HepG2 (cell line): ENCODE results near the gene NOTUM. TPM values are rescaled to one million over a fixed set of nuclear protein-coding genes. Genes with fewer than 3 reads are reported as not detected.
A peak's percentile ranks its signal among the peaks of the same experiment; 100 is the strongest.

Experiments used
- ATAD3A ChIP-seq: sonication (generic); formaldehyde crosslinking; IDR thresholded peaks from 2 replicates; pipeline ENCODE4 v1.4.0; 2020; ENCODE audit warnings: missing genetic modification reagents
- ATF4 ChIP-seq, 2 experiments: fragments of 450-650 bp in 1 of 2; sonication (generic) in 1 of 2; formaldehyde crosslinking; IDR thresholded peaks; 2 replicates each; pipeline versions ENCODE4 v1.5.0 to v1.8.0; 2020 to 2022; ENCODE audit warnings: mild to moderate bottlenecking in 1 of 2, missing genetic modification reagents in 1 of 2
- BRF2 ChIP-seq: sonication (generic); formaldehyde crosslinking; IDR thresholded peaks from 2 replicates; pipeline ENCODE4 v1.8.1; 2022; ENCODE audit warnings: mild to moderate bottlenecking, missing genetic modification reagents
- CBFB ChIP-seq: sonication (generic); formaldehyde crosslinking; IDR thresholded peaks from 2 replicates; pipeline ENCODE4 v1.4.0; 2020; ENCODE audit warnings: missing genetic modification reagents
- E2F2 ChIP-seq: sonication (generic); formaldehyde crosslinking; IDR thresholded peaks from 2 replicates; pipeline ENCODE4 v1.4.0; 2020; ENCODE audit warnings: missing genetic modification reagents, borderline replicate concordance
- FOXC1 ChIP-seq: sonication (generic); formaldehyde crosslinking; IDR thresholded peaks from 2 replicates; pipeline ENCODE4 v1.8.0; 2022; ENCODE audit warnings: mild to moderate bottlenecking, missing genetic modification reagents, borderline replicate concordance
- GATAD1 ChIP-seq: IDR thresholded peaks from 2 replicates; pipeline ENCODE4 v1.6.1; 2016; ENCODE audit warnings: missing genetic modification reagents, missing compliant biosample characterization
- HMGXB4 ChIP-seq, 2 experiments: sonication (generic) in 1 of 2; formaldehyde crosslinking in 1 of 2; IDR thresholded peaks; 2 replicates each; pipeline versions ENCODE4 v1.4.0 to v1.6.1; 2018 to 2020; ENCODE audit warnings: missing genetic modification reagents in 2 of 2, borderline replicate concordance in 1 of 2, low read depth in 1 of 2, mild to moderate bottlenecking in 1 of 2, missing biosample characterization in 1 of 2
- JUNB ChIP-seq: sonication (generic); formaldehyde crosslinking; IDR thresholded peaks from 2 replicates; pipeline ENCODE4 v1.8.0; 2022; ENCODE audit warnings: missing genetic modification reagents, mild to moderate bottlenecking, borderline replicate concordance
- MEF2D ChIP-seq: sonication (generic); formaldehyde crosslinking; IDR thresholded peaks from 2 replicates; pipeline ENCODE4 v1.5.1; 2020; ENCODE audit warnings: mild to moderate bottlenecking, missing genetic modification reagents
- MTF1 ChIP-seq: sonication (generic); formaldehyde crosslinking; IDR thresholded peaks from 2 replicates; pipeline ENCODE4 v1.5.0; 2020; ENCODE audit warnings: missing genetic modification reagents
- NR2C2 ChIP-seq: sonication (generic); formaldehyde crosslinking; IDR thresholded peaks from 2 replicates; pipeline ENCODE4 v1.4.0; 2020; ENCODE audit warnings: missing genetic modification reagents, mild to moderate bottlenecking, moderate library complexity, borderline replicate concordance
- PBX3 ChIP-seq: sonication (generic); formaldehyde crosslinking; IDR thresholded peaks from 2 replicates; pipeline ENCODE4 v1.8.1; 2023; ENCODE audit warnings: missing genetic modification reagents, inconsistent platforms, borderline replicate concordance
- PLRG1 ChIP-seq: fragments of 450-650 bp; conservative IDR thresholded peaks from 2 replicates; pipeline ENCODE4 v1.6.1; 2016
- RNF2 ChIP-seq: fragments of 450-650 bp; conservative IDR thresholded peaks from 2 replicates; pipeline ENCODE4 v1.6.1; 2016; ENCODE audit warnings: low read depth
- SMARCC2 ChIP-seq: fragments of 450-650 bp; IDR thresholded peaks from 2 replicates; pipeline ENCODE4 v1.6.1; 2017; ENCODE audit warnings: antibody characterized with exemption, mild to moderate bottlenecking
- TBP ChIP-seq: sonication (generic); formaldehyde crosslinking; IDR thresholded peaks from 2 replicates; pipeline ENCODE4 v1.5.0; 2020; ENCODE audit warnings: missing genetic modification reagents
- ZBTB20 ChIP-seq: sonication (generic); formaldehyde crosslinking; IDR thresholded peaks from 2 replicates; pipeline ENCODE4 v1.8.1; 2023; ENCODE audit warnings: missing genetic modification reagents, low read depth, mild to moderate bottlenecking, borderline replicate concordance
- ZBTB3 ChIP-seq: sonication (generic); formaldehyde crosslinking; IDR thresholded peaks from 2 replicates; pipeline ENCODE4 v1.4.0; 2020; ENCODE audit warnings: low read depth, mild to moderate bottlenecking, moderate library complexity, missing genetic modification reagents, borderline replicate concordance
- ZNF607 ChIP-seq: sonication (generic); formaldehyde crosslinking; IDR thresholded peaks from 2 replicates; pipeline ENCODE4 v1.5.1; 2020; ENCODE audit warnings: missing genetic modification reagents, mild to moderate bottlenecking, borderline replicate concordance
- ZNF670 ChIP-seq: sonication (generic); formaldehyde crosslinking; IDR thresholded peaks from 2 replicates; pipeline ENCODE4 v1.8.0; 2022; ENCODE audit warnings: mild to moderate bottlenecking, missing genetic modification reagents, borderline replicate concordance
- ZNF780A ChIP-seq: sonication (generic); formaldehyde crosslinking; IDR thresholded peaks from 2 replicates; pipeline ENCODE4 v1.8.0; 2022; ENCODE audit warnings: mild to moderate bottlenecking, missing genetic modification reagents, moderate library complexity
- polyA plus RNA-seq, 8 experiments: library from polyadenylated mRNA; depleted of rRNA in 3 of 8; stranded (reverse) in 7 of 8; unstranded in 1 of 8; fragments of >200 nt; fragmentation: Illumina TruSeq in 4 of 8; extraction: Trizol in 4 of 8; gene quantifications; 2 replicates each; pipeline versions ENCODE4 v1.2.1 to v1.2.3, GENCODE V29; 2011 to 2016; ENCODE audit warnings: low read depth in 4 of 8, missing spikeins in 1 of 8, mixed read lengths in 1 of 8; ENCODE audit not compliant: insufficient read depth in 1 of 8
- total RNA-seq, 5 experiments: library from RNA; depleted of rRNA; stranded (reverse); fragments of >200 nt; fragmentation: Illumina TruSeq; extraction: Trizol; gene quantifications; 2 replicates each; pipeline ENCODE4 v1.2.3, GENCODE V29; 2016; ENCODE audit warnings: low read depth in 1 of 5

Gene NOTUM
- total and polyA plus RNA-seq, 2 of the 13 experiments (the other 11 are each of a cell fraction or from before 2014, with no cell fraction given): 150 to 160 TPM

- peak; percentile 40; the same call in 1 of the 2 replicates for TF ChIP-seq E2F2
- TF ChIP-seq CBFB (CRISPR knock-in tag): 0 out of 2 replicates have a peak, but pooled peaks have one; percentile 2
- TF ChIP-seq HMGXB4 (CRISPR knock-in tag; IDR thresholded peaks at IDR 0.05; ENCODE audit: borderline replicate concordance in 1 of 2, low read depth in 1 of 2): peak in 1 of 2 experiments; percentile 45; a peak in 2 of 4 replicates
- no peak for TF ChIP-seq ZBTB3
- TF ChIP-seq BRF2 (CRISPR knock-in tag): peak; percentile 82; the same call in 1 of the 2 replicates
- TF ChIP-seq ZBTB20: peak; percentile 71; the same call in 1 of the 2 replicates
- no peak for TF ChIP-seq FOXC1 (CRISPR knock-in tag)
- peak in 1 of 2 experiments; percentile 46; a peak in 1 of 4 replicates for TF ChIP-seq ATF4 (CRISPR knock-in tag; IDR thresholded peaks at IDR 0.05)
- TF ChIP-seq ZNF780A (CRISPR knock-in tag): no peak
- TF ChIP-seq ZNF670 (CRISPR knock-in tag): 0 out of 2 replicates have a peak, but pooled peaks have one; percentile 26
- no peak for TF ChIP-seq ATAD3A (CRISPR knock-in tag)
- TF ChIP-seq TBP (CRISPR knock-in tag): no peak
- TF ChIP-seq JUNB (CRISPR knock-in tag): no peak
- peak; percentile 74; the same call in 1 of the 2 replicates for TF ChIP-seq ZNF607
- TF ChIP-seq MEF2D (CRISPR knock-in tag): peak; percentile 80
- TF ChIP-seq RNF2: no peak; the same call in 1 of the 2 replicates
- no peak for TF ChIP-seq SMARCC2
- TF ChIP-seq GATAD1 (CRISPR knock-in tag): no peak; the same call in 1 of the 2 replicates
- TF ChIP-seq PLRG1: no peak
- TF ChIP-seq MTF1 (CRISPR knock-in tag): no peak
- TF ChIP-seq PBX3 (CRISPR knock-in tag): no peak
- no peak for TF ChIP-seq NR2C2 (CRISPR knock-in tag)
Observed at GRCh38 chr17:81993729-81994592, 33.0 kb upstream of the NOTUM start (continued).
